Measurements from ENCODE around the gene WSCD2. TPM values are rescaled to one million over a fixed set of nuclear protein-coding genes. Genes with fewer than 3 reads are reported as not detected.

The WSCD2 gene
- total RNA-seq, 4 donors from 2014 or later: 0.13 to 4.6 (median 0.29) TPM

DNA sequence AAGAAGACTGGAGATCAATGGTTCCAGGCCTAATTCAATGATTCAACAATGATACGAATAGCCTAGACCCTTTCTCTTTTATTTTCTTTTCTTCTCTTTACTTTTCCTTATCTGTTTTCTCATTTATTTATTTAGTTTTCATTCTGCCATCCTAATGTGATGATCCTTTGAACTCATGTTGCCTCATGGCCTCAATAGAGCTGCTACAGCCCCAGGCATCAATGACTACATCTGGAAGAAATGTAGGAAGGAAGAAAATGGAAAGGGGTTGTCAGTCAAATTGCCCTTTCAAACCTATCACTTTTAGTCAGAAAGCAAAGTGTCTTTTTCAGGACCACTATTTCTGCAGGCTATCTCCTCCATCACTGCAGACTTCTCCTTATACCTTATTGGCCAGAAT lies 140.1 kb downstream of the WSCD2 start:
- peaks cover 6% of the 10 kb centered on the region for H3K4me1 ChIP-seq
- H3K9me3 ChIP-seq: no peaks in the 10 kb centered on the region
- H3K27ac ChIP-seq: no peak overlapping the region
- DNase-seq (ENCODE audit: low spot score in 2 of 2): no peak
- WGBS: 71% methylated on average over 1 of the region's 1 CpG
- TF ChIP-seq POLR2A (IDR thresholded peaks at IDR 0.05): no peak
- TF ChIP-seq EP300 (IDR thresholded peaks at IDR 0.05): no peak
- TF ChIP-seq, protein P1, sequence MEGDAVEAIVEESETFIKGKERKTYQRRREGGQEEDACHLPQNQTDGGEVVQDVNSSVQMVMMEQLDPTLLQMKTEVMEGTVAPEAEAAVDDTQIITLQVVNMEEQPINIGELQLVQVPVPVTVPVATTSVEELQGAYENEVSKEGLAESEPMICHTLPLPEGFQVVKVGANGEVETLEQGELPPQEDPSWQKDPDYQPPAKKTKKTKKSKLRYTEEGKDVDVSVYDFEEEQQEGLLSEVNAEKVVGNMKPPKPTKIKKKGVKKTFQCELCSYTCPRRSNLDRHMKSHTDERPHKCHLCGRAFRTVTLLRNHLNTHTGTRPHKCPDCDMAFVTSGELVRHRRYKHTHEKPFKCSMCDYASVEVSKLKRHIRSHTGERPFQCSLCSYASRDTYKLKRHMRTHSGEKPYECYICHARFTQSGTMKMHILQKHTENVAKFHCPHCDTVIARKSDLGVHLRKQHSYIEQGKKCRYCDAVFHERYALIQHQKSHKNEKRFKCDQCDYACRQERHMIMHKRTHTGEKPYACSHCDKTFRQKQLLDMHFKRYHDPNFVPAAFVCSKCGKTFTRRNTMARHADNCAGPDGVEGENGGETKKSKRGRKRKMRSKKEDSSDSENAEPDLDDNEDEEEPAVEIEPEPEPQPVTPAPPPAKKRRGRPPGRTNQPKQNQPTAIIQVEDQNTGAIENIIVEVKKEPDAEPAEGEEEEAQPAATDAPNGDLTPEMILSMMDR (IDR thresholded peaks at IDR 0.05): no peak
- no peak for TF ChIP-seq POLR2AphosphoS5 (IDR thresholded peaks at IDR 0.05)
- peaks cover 6% of the 10 kb centered on the region for H3K27me3 ChIP-seq
- no peak overlapping the region for H3K4me3 ChIP-seq
- no peaks in the 10 kb centered on the region for H3K36me3 ChIP-seq

DNA sequence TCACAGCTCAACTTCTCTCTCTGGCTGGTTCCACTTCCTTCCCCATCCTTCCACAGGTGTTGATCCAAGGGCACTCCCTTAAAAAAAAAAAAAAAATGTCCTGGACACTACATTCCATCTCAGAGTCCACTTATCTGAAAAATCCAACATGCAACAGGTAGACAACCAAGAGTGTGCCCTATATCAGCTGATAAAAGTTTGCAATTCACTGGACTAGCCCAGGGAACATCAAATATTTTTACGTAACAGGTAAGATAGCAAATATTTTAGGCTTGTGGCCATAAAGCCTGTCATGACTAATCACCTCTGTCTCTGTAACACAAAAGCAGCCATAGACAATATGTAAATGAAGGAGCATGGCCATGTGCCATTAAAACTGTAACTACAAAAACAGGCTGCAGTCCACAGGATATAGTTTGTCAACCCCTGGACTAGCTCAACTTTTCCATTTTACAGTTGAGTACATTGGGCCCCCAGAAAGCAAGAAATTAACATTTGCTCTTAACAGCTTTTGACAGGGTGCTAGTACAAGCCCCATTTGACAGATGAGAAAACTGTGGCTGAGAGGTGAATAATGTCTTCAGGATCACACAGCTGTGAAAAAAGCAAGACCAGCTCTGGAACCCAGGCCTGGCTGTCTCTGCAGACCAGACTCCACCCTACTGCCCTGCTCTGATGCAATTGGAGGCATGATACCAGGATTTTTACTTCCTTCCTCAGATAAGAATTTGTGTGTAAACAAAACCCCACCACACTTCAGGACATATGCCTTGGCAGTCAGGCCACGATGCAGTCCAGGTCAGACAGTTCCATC lies 141.2 kb downstream of the WSCD2 start:
- Histone ChIP-seq H3K27me3 (peaks cover 5% of the 10 kb centered on the region), H3K9me3 (no peaks in the 10 kb centered on the region), H3K36me3 (no peaks in the 10 kb centered on the region), H3K4me3 (no peak overlapping the region), H3K4me1 (peaks cover 6% of the 10 kb centered on the region), H3K27ac (no peak overlapping the region)
- no peak for TF ChIP-seq POLR2AphosphoS5 (IDR thresholded peaks at IDR 0.05)
- 62% methylated on average over 2 of the region's 2 CpGs for WGBS
- no peak for DNase-seq (ENCODE audit: low spot score in 2 of 2)

DNA sequence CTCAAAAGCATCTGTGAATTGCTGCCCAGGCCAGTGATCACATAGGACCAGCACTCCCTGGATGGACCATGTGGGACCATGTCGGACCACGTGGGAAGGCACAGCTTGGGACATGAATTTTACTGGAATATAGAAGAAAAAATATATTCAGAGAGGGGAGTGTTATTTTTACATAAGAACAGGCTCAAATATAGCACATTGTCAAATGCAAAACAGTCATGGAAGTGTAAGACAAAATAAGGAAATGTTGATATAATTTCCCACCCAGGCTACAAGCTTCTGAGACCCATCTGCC lies 141.7 kb downstream of the WSCD2 start:
- TF ChIP-seq POLR2A (IDR thresholded peaks at IDR 0.05): no peak
- TF ChIP-seq EP300 (IDR thresholded peaks at IDR 0.05): no peak
- H3K36me3 ChIP-seq: no peaks in the 10 kb centered on the region
- H3K27ac ChIP-seq: no peak overlapping the region
- DNase-seq (ENCODE audit: low spot score in 2 of 2): no peak
- H3K4me3 ChIP-seq: no peak overlapping the region
- H3K9me3 ChIP-seq: no peaks in the 10 kb centered on the region
- H3K27me3 ChIP-seq: peaks cover 5% of the 10 kb centered on the region
- 75% methylated on average over 2 of the region's 2 CpGs for WGBS
- H3K4me1 ChIP-seq: peaks cover 6% of the 10 kb centered on the region

DNA sequence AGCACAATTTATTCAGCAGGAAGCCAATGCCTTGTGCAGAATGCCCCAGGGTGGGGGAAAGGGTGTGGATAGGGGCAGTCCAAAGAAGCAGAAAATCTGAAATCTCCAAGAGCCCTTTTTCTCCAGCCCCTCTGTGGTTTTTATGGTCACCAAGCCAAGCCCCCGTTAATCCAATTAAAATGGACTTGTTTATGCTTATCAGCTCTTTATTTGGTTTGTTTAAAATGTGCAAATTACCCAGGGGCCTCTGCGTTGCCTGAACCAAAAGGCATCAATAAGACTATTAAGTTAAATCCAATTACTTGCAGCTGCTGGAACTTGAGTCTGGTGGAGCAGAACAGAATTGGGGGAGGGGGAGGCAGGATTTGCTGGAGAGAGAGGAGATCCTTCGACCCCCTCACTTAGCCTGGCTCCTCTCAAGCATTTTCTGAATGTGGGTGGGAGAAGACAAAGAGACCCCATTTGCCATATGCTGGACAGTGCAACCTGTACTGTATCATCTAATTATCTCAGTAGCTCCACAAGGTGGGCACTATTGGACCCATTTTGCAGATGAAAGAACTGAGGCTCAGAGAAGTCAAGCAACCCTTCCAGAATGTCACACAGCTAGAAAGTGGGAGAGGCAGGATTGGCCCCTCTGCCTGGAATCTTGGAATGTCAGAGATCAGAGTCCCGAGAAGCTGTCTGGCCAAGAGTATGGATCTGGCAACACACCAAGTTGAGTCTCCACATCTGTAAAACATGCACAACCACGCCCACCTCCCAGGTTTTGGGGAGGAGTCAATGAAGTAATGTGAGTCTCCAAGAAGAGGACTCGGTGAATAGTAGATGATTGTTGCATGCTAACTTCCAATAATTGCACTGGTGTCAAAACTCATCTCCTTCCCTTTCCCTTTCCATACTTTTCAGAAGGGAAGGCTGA lies 143.1 kb downstream of the WSCD2 start:
- Histone ChIP-seq H3K9me3 (no peaks in the 10 kb centered on the region), H3K36me3 (no peaks in the 10 kb centered on the region), H3K4me1 (peaks cover 6% of the 10 kb centered on the region), H3K27ac (no peak overlapping the region), H3K4me3 (no peak overlapping the region), H3K27me3 (peaks cover 5% of the 10 kb centered on the region)
- DNase-seq (ENCODE audit: low spot score in 2 of 2): no peak
- WGBS: 65% methylated on average over 6 of the region's 6 CpGs
- no peak for TF ChIP-seq EP300 (IDR thresholded peaks at IDR 0.05)
- TF ChIP-seq POLR2AphosphoS5 (IDR thresholded peaks at IDR 0.05): no peak
- TF ChIP-seq POLR2A (IDR thresholded peaks at IDR 0.05): no peak
- TF ChIP-seq, protein P1 (IDR thresholded peaks at IDR 0.05): no peak

DNA sequence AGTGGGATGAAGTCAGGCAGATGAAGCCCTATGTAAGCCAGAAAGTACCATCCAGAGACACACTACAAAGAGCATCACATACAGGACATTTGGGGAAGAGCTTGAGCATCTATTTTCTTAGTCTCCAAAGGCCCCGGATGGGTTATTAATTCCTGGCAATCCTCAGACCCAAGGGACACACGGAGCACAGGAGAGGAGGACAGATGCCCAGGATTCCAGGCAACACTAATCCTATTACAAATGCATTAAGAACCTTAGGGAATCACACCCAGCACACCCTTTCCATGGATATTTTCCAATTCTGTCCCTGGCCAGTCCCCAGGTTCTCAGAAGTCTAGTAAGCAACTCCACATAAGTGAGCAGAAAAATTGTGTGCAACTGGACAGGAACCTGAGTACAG lies 144.1 kb downstream of the WSCD2 start:
- TF ChIP-seq EP300 (IDR thresholded peaks at IDR 0.05) (no peak), POLR2A (IDR thresholded peaks at IDR 0.05) (no peak), POLR2AphosphoS5 (IDR thresholded peaks at IDR 0.05) (no peak)
- Histone ChIP-seq H3K36me3 (no peaks in the 10 kb centered on the region), H3K9me3 (no peaks in the 10 kb centered on the region), H3K27me3 (peaks cover 5% of the 10 kb centered on the region), H3K4me3 (no peak overlapping the region), H3K27ac (no peak overlapping the region), H3K4me1 (peaks cover 6% of the 10 kb centered on the region)
- 9% methylated on average over 2 of the region's 2 CpGs for WGBS
- DNase-seq (ENCODE audit: low spot score in 2 of 2): no peak

DNA sequence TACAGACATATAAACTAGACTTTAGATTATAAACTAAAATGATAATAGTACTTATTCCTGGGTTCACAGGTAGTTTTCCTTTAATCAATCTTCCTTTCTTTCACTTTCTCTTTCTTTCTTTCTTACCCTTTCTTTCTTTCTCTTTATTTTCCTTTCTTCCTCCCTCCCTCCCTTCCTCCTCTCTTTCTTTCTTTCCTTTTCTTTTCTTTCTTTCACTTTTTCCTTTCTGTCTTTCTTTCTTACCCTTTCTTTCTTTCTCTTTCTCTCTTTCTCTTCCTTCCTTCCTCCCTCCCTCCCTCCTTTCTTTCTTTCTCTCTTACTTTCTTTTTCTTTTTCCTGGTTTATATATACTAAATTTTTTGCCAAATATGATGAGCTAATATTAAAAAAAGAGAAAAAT lies 148.5 kb downstream of the WSCD2 start:
- no peak overlapping the region for H3K27ac ChIP-seq
- H3K36me3 ChIP-seq: no peaks in the 10 kb centered on the region
- no peaks in the 10 kb centered on the region for H3K4me1 ChIP-seq
- H3K4me3 ChIP-seq: no peak overlapping the region
- peaks cover 16% of the 10 kb centered on the region for H3K27me3 ChIP-seq
- TF ChIP-seq POLR2AphosphoS5 (IDR thresholded peaks at IDR 0.05) (no peak), POLR2A (IDR thresholded peaks at IDR 0.05) (no peak), EP300 (IDR thresholded peaks at IDR 0.05) (no peak)
- TF ChIP-seq, protein P1 (IDR thresholded peaks at IDR 0.05): no peak
- DNase-seq (ENCODE audit: low spot score in 2 of 2): no peak
- H3K9me3 ChIP-seq: no peaks in the 10 kb centered on the region
